Measurements from ENCODE around the gene SLC4A1AP. TPM values are rescaled to one million over a fixed set of nuclear protein-coding genes. Genes with fewer than 3 reads are reported as not detected.

SLC4A1AP gene
- total and polyA plus RNA-seq, 2 experiments from 2014 or later = 24.3 to 29.2 TPM

DNA sequence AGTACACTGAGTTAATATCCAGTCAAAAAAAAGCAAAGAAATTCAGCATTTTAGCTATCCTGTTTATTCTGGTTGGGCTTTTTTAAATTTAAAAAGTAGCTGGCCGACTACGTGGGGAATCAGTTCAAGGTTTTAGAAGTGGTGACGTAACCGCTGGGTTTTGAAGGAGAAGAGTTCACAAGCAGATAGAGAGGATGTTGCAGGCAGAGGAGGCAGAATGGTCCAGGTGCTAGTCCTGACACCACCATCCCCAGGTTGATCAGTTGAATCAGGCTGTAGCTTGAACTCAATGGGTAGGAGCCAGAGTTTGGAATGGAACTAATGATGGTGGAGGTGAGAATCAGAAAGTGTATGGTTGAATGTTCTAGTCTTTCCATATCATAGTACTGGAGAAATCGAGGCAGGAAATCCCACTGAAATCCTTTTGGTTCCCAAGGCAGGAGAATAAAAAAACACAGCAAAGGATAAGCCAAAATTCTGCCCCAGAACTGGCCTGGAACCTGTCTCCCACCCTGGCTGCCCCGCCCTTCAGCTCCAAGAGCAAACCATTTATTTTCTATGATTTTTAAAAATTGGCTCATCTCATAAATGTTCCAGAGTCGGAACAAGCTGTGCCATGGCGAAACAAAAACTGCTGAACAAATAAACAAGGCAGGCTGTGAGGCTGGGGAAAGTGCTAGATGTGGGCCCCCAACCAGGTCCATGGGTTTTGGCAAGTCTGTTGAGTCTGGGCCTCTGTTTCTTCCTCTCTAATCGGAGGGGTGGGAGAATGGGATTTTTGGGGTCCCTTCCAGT lies 44.0 kb downstream of the SLC4A1AP start (continued):
- TF ChIP-seq POLR2AphosphoS5 (IDR thresholded peaks at IDR 0.05; ENCODE audit: low read depth) = no peak
- TF ChIP-seq STAT1 (IDR thresholded peaks at IDR 0.05; ENCODE audit: unreplicated experiment) = no peak
- TF ChIP-seq ZNF462 (CRISPR knock-in tag; IDR thresholded peaks at IDR 0.05) = no peak
- TF ChIP-seq ETS1 (IDR thresholded peaks at IDR 0.05) = no peak
- no peak for TF ChIP-seq ZNF331 (CRISPR knock-in tag; IDR thresholded peaks at IDR 0.05; ENCODE audit: low read depth)
- TF ChIP-seq CREB1 (CRISPR knock-in tag; IDR thresholded peaks at IDR 0.05; ENCODE audit: low read depth) = no peak
- no peak for TF ChIP-seq EZH2 (IDR thresholded peaks at IDR 0.05; ENCODE audit: low read depth, unreplicated experiment)

DNA sequence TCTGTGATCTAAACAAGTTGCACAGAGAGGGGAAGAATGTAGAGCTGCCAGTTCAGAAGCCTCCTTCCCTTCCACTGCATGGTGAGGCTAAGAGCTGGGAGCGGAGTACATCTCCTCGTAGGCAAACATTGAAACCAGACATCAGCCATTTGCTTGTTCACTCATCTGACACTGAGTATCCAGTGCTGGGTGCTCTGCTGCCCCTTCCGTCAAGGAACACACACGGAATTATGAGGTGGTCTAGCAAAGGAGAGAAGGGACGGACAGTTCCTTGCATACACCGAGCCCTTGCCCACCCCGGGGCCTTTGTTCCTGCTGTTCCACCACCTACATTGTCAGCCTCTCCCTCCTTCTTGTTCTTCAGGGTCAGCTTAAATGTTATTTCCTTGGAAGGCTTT lies 44.6 kb downstream of the SLC4A1AP start:
- Histone ChIP-seq H2AFZ (no peak overlapping the region), H3K4me3 (no peak overlapping the region), H3K4me2 (no peak overlapping the region), H3K27me3 (ENCODE audit: insufficient read depth) (no peaks in the 10 kb centered on the region), H3F3A (replicated peaks; ENCODE audit: low read depth) (no peaks in the 10 kb centered on the region), H4K20me1 (replicated peaks; ENCODE audit: insufficient read depth) (no peaks in the 10 kb centered on the region), H3K4me1 (ENCODE audit: insufficient read depth) (peaks cover 7% of the 10 kb centered on the region), H3K36me3 (ENCODE audit: insufficient read depth) (no peaks in the 10 kb centered on the region), H3K79me2 (replicated peaks; ENCODE audit: insufficient read depth) (no peaks in the 10 kb centered on the region), H3K27ac (ENCODE audit: low read depth) (no peak overlapping the region), H3K9me2 (ENCODE audit: insufficient read depth) (no peaks in the 10 kb centered on the region)
- ATAC-seq = no peak
- no peak for DNase-seq (ENCODE audit: low spot score)
- Mint-ChIP-seq H3K4me3 (no peak overlapping the region), H3K4me1 (peaks cover 9% of the 10 kb centered on the region), H3K27ac (no peak overlapping the region), H3K27me3 (ENCODE audit: insufficient read depth, low read depth, poor library complexity) (peaks cover 5% of the 10 kb centered on the region), H3K9me3 (no peaks in the 10 kb centered on the region; the same call in 2 of the 3 replicates), H3K36me3 (ENCODE audit: low read depth) (no peaks in the 10 kb centered on the region; the same call in 2 of the 3 replicates)
- TF ChIP-seq, protein P1, sequence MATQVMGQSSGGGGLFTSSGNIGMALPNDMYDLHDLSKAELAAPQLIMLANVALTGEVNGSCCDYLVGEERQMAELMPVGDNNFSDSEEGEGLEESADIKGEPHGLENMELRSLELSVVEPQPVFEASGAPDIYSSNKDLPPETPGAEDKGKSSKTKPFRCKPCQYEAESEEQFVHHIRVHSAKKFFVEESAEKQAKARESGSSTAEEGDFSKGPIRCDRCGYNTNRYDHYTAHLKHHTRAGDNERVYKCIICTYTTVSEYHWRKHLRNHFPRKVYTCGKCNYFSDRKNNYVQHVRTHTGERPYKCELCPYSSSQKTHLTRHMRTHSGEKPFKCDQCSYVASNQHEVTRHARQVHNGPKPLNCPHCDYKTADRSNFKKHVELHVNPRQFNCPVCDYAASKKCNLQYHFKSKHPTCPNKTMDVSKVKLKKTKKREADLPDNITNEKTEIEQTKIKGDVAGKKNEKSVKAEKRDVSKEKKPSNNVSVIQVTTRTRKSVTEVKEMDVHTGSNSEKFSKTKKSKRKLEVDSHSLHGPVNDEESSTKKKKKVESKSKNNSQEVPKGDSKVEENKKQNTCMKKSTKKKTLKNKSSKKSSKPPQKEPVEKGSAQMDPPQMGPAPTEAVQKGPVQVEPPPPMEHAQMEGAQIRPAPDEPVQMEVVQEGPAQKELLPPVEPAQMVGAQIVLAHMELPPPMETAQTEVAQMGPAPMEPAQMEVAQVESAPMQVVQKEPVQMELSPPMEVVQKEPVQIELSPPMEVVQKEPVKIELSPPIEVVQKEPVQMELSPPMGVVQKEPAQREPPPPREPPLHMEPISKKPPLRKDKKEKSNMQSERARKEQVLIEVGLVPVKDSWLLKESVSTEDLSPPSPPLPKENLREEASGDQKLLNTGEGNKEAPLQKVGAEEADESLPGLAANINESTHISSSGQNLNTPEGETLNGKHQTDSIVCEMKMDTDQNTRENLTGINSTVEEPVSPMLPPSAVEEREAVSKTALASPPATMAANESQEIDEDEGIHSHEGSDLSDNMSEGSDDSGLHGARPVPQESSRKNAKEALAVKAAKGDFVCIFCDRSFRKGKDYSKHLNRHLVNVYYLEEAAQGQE (IDR thresholded peaks at IDR 0.05; ENCODE audit: unreplicated experiment) = no peak
- no peak for TF ChIP-seq JUNB (IDR thresholded peaks at IDR 0.05; ENCODE audit: unreplicated experiment)

All from GM23338 (cell line).